ENCODE results near the gene GJC1. TPM values are rescaled to one million over a fixed set of nuclear protein-coding genes. Genes with fewer than 3 reads are reported as not detected.
A peak's percentile ranks its signal among the peaks of the same experiment; 100 is the strongest.
"Not testable (repeated sequence)": the region's sequence is repeated elsewhere in the genome, so short reads cannot be mapped to it uniquely, and the experiment has no call there.

Gene GJC1
- total RNA-seq, 2 donors from 2014 or later, result 15.4 to 29.0 TPM

DNA sequence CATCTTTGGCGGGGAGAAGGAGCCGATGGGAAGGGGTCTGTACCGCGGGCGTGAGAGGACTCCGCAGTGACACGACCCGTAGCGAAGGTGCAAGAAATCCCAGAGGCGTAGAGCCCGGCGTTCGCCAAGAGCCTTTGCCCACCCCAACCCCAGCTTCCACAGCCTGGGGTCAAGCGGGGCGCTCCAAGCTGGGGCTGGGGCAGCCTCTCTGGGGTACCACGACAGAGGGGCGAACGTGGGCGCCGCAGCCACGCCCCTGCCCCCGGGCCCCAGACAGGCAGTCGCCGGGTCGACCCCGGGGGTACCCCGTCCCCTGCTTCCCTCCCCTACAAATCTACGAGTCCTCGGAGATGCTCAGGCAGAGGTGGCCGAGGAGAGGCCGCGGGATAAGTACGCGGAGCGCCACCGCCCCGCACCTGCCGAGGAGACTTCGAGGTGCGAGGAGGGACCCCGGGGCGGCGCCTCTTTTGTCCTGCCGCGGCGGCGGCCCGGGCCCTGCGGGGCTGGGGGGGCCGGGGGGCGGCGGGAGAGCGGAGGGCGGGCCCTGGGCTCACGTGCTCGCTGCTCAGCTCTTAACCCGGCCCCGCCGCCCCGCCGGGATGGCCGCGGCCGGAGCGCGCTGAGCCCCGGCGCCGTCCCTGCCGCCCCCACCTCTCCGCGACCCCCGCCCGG, 71.5 kb downstream of the GJC1 start, which contains the start of gene ADAM11:
ADAM11 (plus strand) TSS at position 575 of the 672 bp plus-strand sequence. CDS start 212 bp downstream, outside the sequence.
- DNase-seq (ENCODE audit: low spot score), result no peak
- ATAC-seq (ENCODE audit: insufficient number of reproducible peaks, low FRiP score, low read depth), result no peak
- TF ChIP-seq, protein P1, sequence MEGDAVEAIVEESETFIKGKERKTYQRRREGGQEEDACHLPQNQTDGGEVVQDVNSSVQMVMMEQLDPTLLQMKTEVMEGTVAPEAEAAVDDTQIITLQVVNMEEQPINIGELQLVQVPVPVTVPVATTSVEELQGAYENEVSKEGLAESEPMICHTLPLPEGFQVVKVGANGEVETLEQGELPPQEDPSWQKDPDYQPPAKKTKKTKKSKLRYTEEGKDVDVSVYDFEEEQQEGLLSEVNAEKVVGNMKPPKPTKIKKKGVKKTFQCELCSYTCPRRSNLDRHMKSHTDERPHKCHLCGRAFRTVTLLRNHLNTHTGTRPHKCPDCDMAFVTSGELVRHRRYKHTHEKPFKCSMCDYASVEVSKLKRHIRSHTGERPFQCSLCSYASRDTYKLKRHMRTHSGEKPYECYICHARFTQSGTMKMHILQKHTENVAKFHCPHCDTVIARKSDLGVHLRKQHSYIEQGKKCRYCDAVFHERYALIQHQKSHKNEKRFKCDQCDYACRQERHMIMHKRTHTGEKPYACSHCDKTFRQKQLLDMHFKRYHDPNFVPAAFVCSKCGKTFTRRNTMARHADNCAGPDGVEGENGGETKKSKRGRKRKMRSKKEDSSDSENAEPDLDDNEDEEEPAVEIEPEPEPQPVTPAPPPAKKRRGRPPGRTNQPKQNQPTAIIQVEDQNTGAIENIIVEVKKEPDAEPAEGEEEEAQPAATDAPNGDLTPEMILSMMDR (IDR thresholded peaks at IDR 0.05), result no peak
- Histone ChIP-seq H3K27me3 (replicated peaks; ENCODE audit: insufficient read depth) (no peaks in the 10 kb centered on the region), H3K27ac (no peak within 1 kb of the TSS), H3K4me3 (peak within 1 kb of the TSS; percentile 70), H3K9me3 (no peaks in the 10 kb centered on the region), H3K4me1 (ENCODE audit: control insufficient read depth in 1 of 2, low read depth in 2 of 2) (peaks cover 5 to 11% of the 10 kb centered on the region in 2 donors), H3K36me3 (no peaks in the 10 kb centered on the region)

GRCh38 chr17:44757918-44758413, 72.1 kb downstream of the GJC1 start:
- ATAC-seq (ENCODE audit: insufficient number of reproducible peaks, low FRiP score, low read depth) (no peak), DNase-seq (ENCODE audit: low spot score) (no peak)
- Histone ChIP-seq H3K9me3 (no peaks in the 10 kb centered on the region), H3K4me1 (ENCODE audit: control insufficient read depth in 1 of 2, low read depth in 2 of 2) (peaks cover 5 to 11% of the 10 kb centered on the region in 2 donors), H3K4me3 (no peak overlapping the region), H3K27ac (no peak overlapping the region), H3K27me3 (replicated peaks; ENCODE audit: insufficient read depth) (no peaks in the 10 kb centered on the region), H3K36me3 (no peaks in the 10 kb centered on the region)
- TF ChIP-seq, protein P1 (IDR thresholded peaks at IDR 0.05), result no peak

DNA sequence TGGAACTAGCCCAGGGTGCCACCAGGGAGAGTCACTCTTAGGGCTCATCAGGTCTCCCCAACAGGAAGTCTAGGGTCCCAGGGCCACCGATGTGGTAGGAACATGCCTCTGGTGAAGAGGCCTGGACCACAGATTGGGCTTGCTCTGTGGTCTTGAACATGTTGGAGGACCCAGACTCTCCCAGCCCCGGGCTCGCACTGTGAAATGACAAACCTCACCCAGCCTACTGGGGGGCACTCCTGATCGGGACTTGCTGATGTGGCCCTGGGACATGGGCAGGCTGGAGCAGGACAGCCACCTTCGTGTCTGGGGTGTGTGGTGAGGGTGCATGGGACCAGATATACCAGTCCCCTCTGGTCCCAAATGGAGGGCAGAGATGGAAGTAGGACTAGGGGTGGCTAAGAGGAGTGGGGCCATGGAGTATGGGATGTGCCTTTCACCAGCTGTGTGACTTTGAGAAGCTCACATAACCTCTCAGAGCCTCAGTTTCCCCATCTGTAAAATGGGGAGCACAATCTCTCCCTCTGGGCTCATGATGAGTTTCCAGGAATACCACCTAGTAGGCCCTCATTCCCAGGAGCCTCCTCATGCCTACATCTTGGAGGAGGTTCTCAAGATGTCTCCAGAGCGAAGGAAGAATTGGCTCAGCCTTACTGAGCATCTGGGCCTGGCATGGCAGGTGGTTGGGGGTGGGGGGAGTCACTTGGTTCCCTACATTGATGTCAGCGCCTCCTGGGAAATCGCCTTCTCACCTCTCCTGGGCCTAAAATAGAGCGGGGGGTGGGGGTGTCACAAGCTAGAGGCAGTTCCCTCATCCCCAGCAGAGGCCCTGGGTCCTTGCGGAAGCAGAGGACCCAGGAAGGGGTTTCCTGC, 72.8 kb downstream of the GJC1 start:
- Histone ChIP-seq H3K27ac (no peak overlapping the region), H3K4me1 (ENCODE audit: control insufficient read depth in 1 of 2, low read depth in 2 of 2) (peaks cover 5 to 11% of the 10 kb centered on the region in 2 donors), H3K9me3 (no peaks in the 10 kb centered on the region), H3K36me3 (no peaks in the 10 kb centered on the region), H3K4me3 (no peak overlapping the region), H3K27me3 (replicated peaks; ENCODE audit: insufficient read depth) (no peaks in the 10 kb centered on the region)
- no peak for ATAC-seq (ENCODE audit: insufficient number of reproducible peaks, low FRiP score, low read depth)
- TF ChIP-seq, protein P1 (IDR thresholded peaks at IDR 0.05), result no peak
- no peak for DNase-seq (ENCODE audit: low spot score)

- DNase-seq (ENCODE audit: low spot score); ATAC-seq (ENCODE audit: insufficient number of reproducible peaks, low FRiP score, low read depth); H3K27ac ChIP-seq; H3K4me3 ChIP-seq; H3K36me3 ChIP-seq; H3K27me3 ChIP-seq (replicated peaks; ENCODE audit: insufficient read depth); H3K9me3 ChIP-seq: not testable (repeated sequence)
- H3K4me1 ChIP-seq (ENCODE audit: control insufficient read depth in 1 of 2, low read depth in 2 of 2), result peaks cover 5 to 12% of the 10 kb centered on the region in 2 donors
Observed at GRCh38 chr17:44755180-44755579, 74.9 kb downstream of the GJC1 start.

- Histone ChIP-seq H3K27ac (no peak overlapping the region), H3K4me1 (ENCODE audit: control insufficient read depth in 1 of 2, low read depth in 2 of 2) (peaks cover 2 to 17% of the 10 kb centered on the region in 2 donors), H3K36me3 (no peaks in the 10 kb centered on the region), H3K4me3 (no peak overlapping the region), H3K27me3 (replicated peaks; ENCODE audit: insufficient read depth) (no peaks in the 10 kb centered on the region), H3K9me3 (no peaks in the 10 kb centered on the region)
- TF ChIP-seq, protein P1 (IDR thresholded peaks at IDR 0.05), result no peak
- ATAC-seq (ENCODE audit: insufficient number of reproducible peaks, low FRiP score, low read depth), result no peak
- no peak for DNase-seq (ENCODE audit: low spot score)
Observed at GRCh38 chr17:44754276-44754675, 75.8 kb downstream of the GJC1 start.
